Lower leg skin (tissue), 4 donors: Measurements from ENCODE around the gene SRRM4. TPM values are rescaled to one million over a fixed set of nuclear protein-coding genes. Genes with fewer than 3 reads are reported as not detected.

Experiments used
- DNase-seq, 2 donors: peaks; one replicate each; pipeline ENCODE4 v3.0.0-alpha.2; 2019; ENCODE audit warnings: low spot score in 2 of 2
- H3K4me3 ChIP-seq: fragments of 200-600 bp; sonication (generic); 2 replicates; pipeline ENCODE4 v1.5.1; 2017; ENCODE audit warnings: mild to moderate bottlenecking, low read depth; ENCODE audit not compliant: poor library complexity, severe bottlenecking
- POLR2A ChIP-seq, 2 donors: fragments of 450-650 bp; IDR thresholded peaks; one replicate each; pipeline ENCODE4 v1.6.1; 2016 to 2017; ENCODE audit warnings: antibody characterized with exemption in 2 of 2, mild to moderate bottlenecking in 1 of 2, moderate library complexity in 1 of 2
- whole genome bisulfite sequencing, 2 donors: methylation state at CpG; one replicate each; pipeline ENCODE4 v1.1.5; 2018; 5-methylcytosine and 5-hydroxymethylcytosine counted together
- intact Hi-C: fragments of 100-400 bp; cut with DNase I; formaldehyde crosslinking; loops from one replicate; pipeline ENCODE4 v1.15.0; 2023; ENCODE audit warnings: low total_unique reads
- total RNA-seq, 4 donors: library from RNA; depleted of rRNA; stranded (reverse); fragments of >200 nt; gene quantifications; one replicate each; pipeline ENCODE4 v1.1.0, GENCODE V29; 2016
- TF ChIP-seq, protein P1 (sequence below), 3 donors: fragments of 450-650 bp; IDR thresholded peaks; one replicate each; pipeline ENCODE4 v1.5.1; 2016; ENCODE audit warnings: antibody characterized with exemption in 3 of 3, mild to moderate bottlenecking in 3 of 3, moderate library complexity in 2 of 3

The SRRM4 gene
- total RNA-seq, 4 donors from 2014 or later = 0.03 TPM; not detected in 3

DNA sequence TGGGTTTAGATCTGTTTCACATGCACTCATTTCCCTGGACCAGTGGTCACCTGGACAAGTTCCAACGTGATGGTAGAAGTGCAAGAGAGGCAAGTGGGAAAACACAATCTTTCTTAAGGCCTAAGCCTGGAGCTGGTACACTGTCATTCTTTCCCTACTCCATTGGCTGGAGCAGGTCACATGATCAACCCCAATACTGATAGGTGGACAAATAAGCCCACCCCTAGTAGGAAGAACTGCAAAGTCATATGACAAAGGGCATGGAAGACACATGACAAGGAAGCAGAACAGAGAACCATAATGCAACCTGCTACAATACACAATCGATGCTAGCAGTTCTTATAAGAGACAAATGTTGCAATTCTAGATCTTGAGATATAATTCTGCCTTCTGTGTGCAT lies 66.3 kb downstream of the SRRM4 start:
- no peak for DNase-seq
- H3K4me3 ChIP-seq = no peak overlapping the region
- 63 to 64% methylated on average over 2 of the region's 2 CpGs for WGBS, 2 donors
- intact Hi-C loops = no loop called here
- TF ChIP-seq, protein P1, sequence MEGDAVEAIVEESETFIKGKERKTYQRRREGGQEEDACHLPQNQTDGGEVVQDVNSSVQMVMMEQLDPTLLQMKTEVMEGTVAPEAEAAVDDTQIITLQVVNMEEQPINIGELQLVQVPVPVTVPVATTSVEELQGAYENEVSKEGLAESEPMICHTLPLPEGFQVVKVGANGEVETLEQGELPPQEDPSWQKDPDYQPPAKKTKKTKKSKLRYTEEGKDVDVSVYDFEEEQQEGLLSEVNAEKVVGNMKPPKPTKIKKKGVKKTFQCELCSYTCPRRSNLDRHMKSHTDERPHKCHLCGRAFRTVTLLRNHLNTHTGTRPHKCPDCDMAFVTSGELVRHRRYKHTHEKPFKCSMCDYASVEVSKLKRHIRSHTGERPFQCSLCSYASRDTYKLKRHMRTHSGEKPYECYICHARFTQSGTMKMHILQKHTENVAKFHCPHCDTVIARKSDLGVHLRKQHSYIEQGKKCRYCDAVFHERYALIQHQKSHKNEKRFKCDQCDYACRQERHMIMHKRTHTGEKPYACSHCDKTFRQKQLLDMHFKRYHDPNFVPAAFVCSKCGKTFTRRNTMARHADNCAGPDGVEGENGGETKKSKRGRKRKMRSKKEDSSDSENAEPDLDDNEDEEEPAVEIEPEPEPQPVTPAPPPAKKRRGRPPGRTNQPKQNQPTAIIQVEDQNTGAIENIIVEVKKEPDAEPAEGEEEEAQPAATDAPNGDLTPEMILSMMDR (IDR thresholded peaks at IDR 0.05) = no peak
- TF ChIP-seq POLR2A (IDR thresholded peaks at IDR 0.05) = no peak

DNA sequence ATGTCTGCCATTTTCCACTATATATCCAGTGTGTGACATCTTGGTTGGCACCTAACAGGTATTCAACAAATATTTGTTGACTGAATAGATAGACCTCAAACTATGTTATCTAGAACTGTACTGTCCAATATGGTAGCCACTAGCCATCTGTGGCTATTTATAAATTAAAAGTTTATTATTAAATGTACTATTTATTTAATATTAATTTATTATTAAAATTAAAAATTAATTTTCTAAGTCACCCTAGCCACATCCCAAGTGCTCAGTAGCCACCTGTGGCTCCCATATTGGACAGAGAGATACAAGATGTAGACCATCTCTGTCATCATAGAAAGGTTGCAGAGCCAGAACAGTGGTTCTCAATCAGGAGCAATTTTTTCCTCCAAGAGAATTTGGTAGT lies 69.3 kb downstream of the SRRM4 start:
- intact Hi-C loops = no loop called here

DNA sequence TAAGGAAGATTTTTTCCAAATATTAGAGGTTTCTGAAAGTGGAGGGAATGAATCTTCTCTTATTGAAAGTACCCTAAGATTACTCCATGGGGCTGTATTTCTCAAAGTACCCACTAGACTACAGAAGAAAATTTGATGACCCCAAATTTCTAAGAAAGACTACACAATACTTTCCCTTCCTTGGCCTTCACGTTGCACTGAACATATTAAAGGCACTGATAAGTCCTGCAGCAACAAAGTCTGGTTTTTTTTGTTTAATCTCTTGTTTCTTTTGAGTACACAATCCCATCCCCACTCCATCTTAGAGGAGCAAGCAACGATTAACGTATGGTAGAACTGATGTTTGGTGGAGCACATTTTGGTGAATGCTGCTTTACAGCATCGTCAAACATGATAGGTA lies 70.1 kb downstream of the SRRM4 start:
- intact Hi-C loops = no loop called here
- no peak for DNase-seq
- WGBS, 2 donors = 76 to 85% methylated on average over 4 of the region's 4 CpGs

More for the DNA sequence above, 69.3 kb downstream of the SRRM4 start:
- DNase-seq = no peak
- TF ChIP-seq, protein P1 (IDR thresholded peaks at IDR 0.05) = no peak
- TF ChIP-seq POLR2A (IDR thresholded peaks at IDR 0.05) = no peak
- no peak overlapping the region for H3K4me3 ChIP-seq

DNA sequence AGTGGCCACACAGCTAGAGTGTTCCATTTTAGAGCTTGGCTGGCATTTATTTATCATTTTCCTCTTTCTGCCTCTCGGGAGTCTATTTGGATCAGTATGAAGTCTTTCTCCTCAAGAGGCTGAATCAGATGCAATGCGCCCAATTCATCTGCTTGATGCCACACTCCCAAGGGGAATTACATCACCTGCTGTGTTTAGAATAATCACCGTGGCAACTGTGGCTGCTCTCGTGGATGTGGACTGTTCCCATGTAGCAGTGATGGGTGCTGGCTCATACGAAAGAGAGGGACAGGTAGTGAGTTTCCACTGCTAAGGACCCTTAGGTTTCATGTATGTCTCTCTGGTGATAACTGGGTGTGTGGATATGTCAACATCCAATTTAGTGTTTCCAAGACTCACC lies 70.7 kb downstream of the SRRM4 start:
- 81 to 83% methylated on average over 5 of the region's 5 CpGs for WGBS, 2 donors
- intact Hi-C loops = no loop called here
- TF ChIP-seq POLR2A (IDR thresholded peaks at IDR 0.05) = no peak
- TF ChIP-seq, protein P1 (IDR thresholded peaks at IDR 0.05) = no peak

More for the DNA sequence above, 70.1 kb downstream of the SRRM4 start:
- TF ChIP-seq, protein P1 (IDR thresholded peaks at IDR 0.05) = no peak
- TF ChIP-seq POLR2A (IDR thresholded peaks at IDR 0.05) = no peak
- H3K4me3 ChIP-seq = no peak overlapping the region

DNA sequence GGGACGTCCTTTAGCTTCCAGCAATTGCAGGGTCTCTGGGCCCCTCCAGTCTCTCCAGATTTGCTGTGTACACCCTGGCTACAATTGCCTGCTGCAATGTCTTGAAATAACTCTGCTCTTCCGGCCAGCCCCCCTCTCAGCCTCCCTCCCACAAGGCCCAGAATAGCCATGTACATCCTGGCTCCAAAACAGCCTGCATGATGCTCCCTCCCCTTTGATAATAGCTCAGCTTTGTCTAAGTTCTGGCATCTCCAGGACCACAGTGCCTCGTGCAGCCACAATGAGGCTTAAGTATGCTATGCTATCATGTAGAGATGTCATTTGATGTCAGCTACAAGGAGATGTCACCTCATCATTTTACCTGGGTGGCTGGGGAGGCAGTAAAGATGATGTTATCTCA lies 74.6 kb downstream of the SRRM4 start:
- no peak overlapping the region for H3K4me3 ChIP-seq
- WGBS, 2 donors = 44% methylated on average over 3 of the region's 3 CpGs
- intact Hi-C loops = no loop called here
- TF ChIP-seq, protein P1 (IDR thresholded peaks at IDR 0.05) = no peak
- TF ChIP-seq POLR2A (IDR thresholded peaks at IDR 0.05) = no peak
- DNase-seq = no peak

More for the DNA sequence above, 70.7 kb downstream of the SRRM4 start:
- H3K4me3 ChIP-seq = no peak overlapping the region
- DNase-seq = no peak
